Camera-type eye (tissue), 1 donor: ENCODE data around the gene ASIP. TPM values are rescaled to one million over a fixed set of nuclear protein-coding genes. Genes with fewer than 3 reads are reported as not detected.

ENCODE experiments used
- total RNA-seq: library from RNA; depleted of rRNA; stranded (reverse); fragments of >200 nt; gene quantifications from one replicate; pipeline ENCODE4 v1.2.3, GENCODE V29; 2014

Gene ASIP
- 1.9 TPM for total RNA-seq

GRCh38 chr20:34240693-34241615 is at the start of gene ASIP:
Gene ASIP, plus strand, starts transcription at chr20:34241423. Its CDS starts 18,952 bp downstream, at chr20:34260375.

GRCh38 chr20:34302723-34303533 is 61.7 kb downstream of the ASIP start, which contains the start of gene AHCY:
Gene AHCY, minus strand, starts transcription at chr20:34303355. Its CDS starts 85 bp downstream, at chr20:34303270.

Other genes starting within 250 kb of the ASIP start
- gene RALY, start 247.5 kb upstream of the ASIP start, total RNA-seq: 78.5 TPM
- gene EIF2S2, start 129.2 kb upstream of the ASIP start, total RNA-seq: 45.2 TPM
- 69.5 TPM for gene AHCY, start 61.9 kb downstream of the ASIP start, total RNA-seq
- gene ITCH, start 121.8 kb downstream of the ASIP start, total RNA-seq: 97.3 TPM